ENCODE data around the gene SCN5A.

The SCN5A gene

DNA sequence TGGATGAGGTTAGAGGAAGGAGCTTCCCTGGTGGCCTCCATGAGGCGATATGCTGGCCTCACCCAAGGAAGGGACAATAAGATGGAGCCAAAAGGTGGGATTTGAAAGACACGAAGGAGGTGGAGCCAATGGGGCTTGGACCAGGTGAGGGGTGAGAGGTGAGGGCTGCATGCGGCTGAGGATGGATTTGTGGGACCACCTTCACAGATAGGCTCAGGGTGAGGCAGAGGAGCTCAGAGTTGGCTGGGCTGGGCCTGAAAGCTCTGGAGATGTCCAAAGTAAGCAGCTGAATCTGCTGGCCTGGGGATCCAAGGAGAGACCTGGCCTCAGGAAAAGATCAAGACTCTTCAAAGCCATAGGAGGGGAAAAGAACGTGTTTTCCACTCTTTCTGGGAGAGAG is 103.5 kb downstream of the SCN5A start:
- DNase-seq (ENCODE audit: insufficient read length, low spot score), result no peak
- no peak for TF ChIP-seq POLR2AphosphoS5 (IDR thresholded peaks at IDR 0.05; ENCODE audit: low read depth, low read length)
- no peak for TF ChIP-seq POLR2A (IDR thresholded peaks at IDR 0.05; ENCODE audit: low read depth, low read length)
- no peak for TF ChIP-seq TAF1 (IDR thresholded peaks at IDR 0.05; ENCODE audit: low read depth, low read length)
- TF ChIP-seq POU2F2 (IDR thresholded peaks at IDR 0.05; ENCODE audit: low read depth, low read length), result no peak
- no peak for TF ChIP-seq SPI1 (IDR thresholded peaks at IDR 0.05; ENCODE audit: low read depth, low read length)
- no peak for TF ChIP-seq PAX5 (IDR thresholded peaks at IDR 0.05; ENCODE audit: insufficient read depth, low read length, severe bottlenecking)
- no peak for FAIRE-seq

DNA sequence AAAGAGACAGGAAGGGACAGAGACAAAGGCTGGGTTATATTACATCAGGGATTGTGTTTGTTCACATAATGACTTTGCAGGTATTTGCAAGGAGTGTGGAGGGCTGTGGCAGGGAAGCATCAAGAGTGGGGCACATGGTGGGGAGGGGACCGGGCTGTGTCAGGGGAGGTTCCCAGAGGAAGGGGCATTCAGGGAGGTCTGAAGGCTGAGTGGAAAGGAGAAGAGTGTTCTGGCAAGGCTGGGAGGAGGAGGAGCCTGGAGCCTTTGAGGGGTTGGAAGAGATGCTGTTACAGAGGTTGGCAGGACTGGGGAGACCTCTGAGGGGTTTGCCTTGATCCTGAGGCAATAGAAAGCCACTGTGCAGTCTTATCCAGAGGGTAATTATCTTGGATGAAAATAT is 103.9 kb downstream of the SCN5A start:
- TF ChIP-seq TAF1 (IDR thresholded peaks at IDR 0.05; ENCODE audit: low read depth, low read length) (no peak), POLR2AphosphoS5 (IDR thresholded peaks at IDR 0.05; ENCODE audit: low read depth, low read length) (no peak), PAX5 (IDR thresholded peaks at IDR 0.05; ENCODE audit: insufficient read depth, low read length, severe bottlenecking) (no peak), POLR2A (IDR thresholded peaks at IDR 0.05; ENCODE audit: low read depth, low read length) (no peak)
- DNase-seq (ENCODE audit: insufficient read length, low spot score) (no peak), FAIRE-seq (no peak)

DNA sequence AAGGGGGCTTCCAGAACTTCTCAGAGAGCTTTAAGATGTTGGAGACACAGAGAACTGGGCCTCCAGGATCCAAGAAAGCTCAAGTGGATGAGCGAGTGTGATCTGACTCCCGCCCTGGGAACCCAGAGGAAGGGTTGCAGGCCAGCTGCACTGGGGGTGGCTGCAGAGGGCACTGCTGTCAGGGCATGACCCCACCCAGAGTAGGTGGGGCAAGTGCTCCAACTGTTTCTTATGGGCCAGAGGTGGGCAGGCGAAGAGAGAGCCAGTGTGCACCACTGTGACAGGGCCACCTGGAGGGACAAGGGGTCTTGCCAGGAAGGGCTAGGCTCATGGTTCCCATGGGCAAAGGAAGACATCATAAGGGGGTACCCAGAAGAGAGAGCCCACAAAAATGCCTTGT is 104.6 kb downstream of the SCN5A start:
- FAIRE-seq (no peak), DNase-seq (ENCODE audit: insufficient read length, low spot score) (no peak)

DNA sequence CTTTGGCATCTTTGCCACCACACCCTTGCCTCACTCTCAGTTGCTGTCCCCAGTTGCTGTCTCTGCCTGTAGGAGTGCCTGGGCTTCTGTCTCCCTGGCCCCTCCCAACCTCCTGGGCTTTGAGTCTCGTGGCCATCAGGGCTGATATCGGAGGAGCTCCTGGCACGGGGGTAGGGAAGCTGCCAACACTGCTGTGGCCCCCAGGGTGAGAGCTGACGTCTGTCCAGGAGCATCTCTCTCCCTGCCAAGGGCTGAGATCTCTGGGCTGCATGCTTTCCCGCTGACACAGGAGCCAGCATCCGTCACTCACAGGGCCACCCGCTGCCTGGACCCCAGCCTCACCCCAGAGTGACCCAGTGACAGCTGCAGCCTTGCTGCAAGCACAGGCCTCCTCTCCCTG is 105.9 kb downstream of the SCN5A start:
- no peak for DNase-seq (ENCODE audit: insufficient read length, low spot score)
- no peak for TF ChIP-seq POLR2A (IDR thresholded peaks at IDR 0.05; ENCODE audit: low read depth, low read length)
- TF ChIP-seq PAX5 (IDR thresholded peaks at IDR 0.05; ENCODE audit: insufficient read depth, low read length, severe bottlenecking), result no peak
- TF ChIP-seq SPI1 (IDR thresholded peaks at IDR 0.05; ENCODE audit: low read depth, low read length), result no peak
- no peak for TF ChIP-seq POLR2AphosphoS5 (IDR thresholded peaks at IDR 0.05; ENCODE audit: low read depth, low read length)
- TF ChIP-seq TAF1 (IDR thresholded peaks at IDR 0.05; ENCODE audit: low read depth, low read length), result no peak
- TF ChIP-seq POU2F2 (IDR thresholded peaks at IDR 0.05; ENCODE audit: low read depth, low read length), result no peak
- FAIRE-seq, result no peak

More for the DNA sequence above, 104.6 kb downstream of the SCN5A start:
- TF ChIP-seq POU2F2 (IDR thresholded peaks at IDR 0.05; ENCODE audit: low read depth, low read length) (no peak), PAX5 (IDR thresholded peaks at IDR 0.05; ENCODE audit: insufficient read depth, low read length, severe bottlenecking) (no peak), POLR2A (IDR thresholded peaks at IDR 0.05; ENCODE audit: low read depth, low read length) (no peak), POLR2AphosphoS5 (IDR thresholded peaks at IDR 0.05; ENCODE audit: low read depth, low read length) (no peak), TAF1 (IDR thresholded peaks at IDR 0.05; ENCODE audit: low read depth, low read length) (no peak), SPI1 (IDR thresholded peaks at IDR 0.05; ENCODE audit: low read depth, low read length) (no peak)

DNA sequence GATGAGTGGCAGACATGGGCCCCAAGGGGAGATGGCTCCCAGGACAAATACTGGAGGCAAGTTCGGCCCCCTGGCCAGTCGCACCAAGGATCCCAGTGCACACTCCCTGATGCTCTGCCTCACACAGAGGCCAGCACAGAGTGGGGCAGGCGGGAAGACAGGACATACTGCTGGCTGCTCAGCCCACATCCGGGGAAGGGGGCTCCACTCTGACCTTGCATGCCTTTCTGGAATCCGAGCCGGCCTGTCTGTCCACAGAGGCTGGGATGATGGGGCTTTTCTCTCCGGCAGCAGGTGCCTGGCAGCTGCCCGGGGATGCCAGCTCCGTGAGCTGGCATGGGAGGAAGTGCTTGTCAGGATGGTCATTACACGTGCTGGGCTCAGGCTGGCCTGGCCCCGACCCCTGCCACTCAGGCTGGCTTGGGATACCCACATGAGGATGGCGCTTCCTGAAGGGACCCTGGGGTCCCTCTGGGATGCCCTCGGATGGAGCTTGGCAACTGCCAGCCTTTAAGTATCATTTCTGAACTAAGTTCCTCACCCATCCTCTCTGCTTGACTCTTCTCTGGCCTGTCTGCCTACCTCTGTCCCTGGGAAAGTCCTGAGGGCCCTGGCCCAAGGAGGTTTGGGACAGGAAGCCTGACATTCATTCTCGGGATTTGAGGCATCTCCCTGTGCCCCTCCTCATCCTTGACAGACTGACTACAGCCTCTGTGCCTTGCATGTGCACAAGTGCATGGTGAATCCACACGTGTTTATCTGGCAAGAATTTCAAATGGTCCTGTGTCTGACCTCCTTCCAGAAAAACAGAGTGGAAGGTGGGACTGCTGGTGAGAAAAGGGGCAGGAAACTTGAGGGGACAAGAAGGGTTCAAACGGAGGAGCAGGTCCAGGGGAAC is 106.8 kb downstream of the SCN5A start:
- no peak for DNase-seq (ENCODE audit: insufficient read length, low spot score)
- no peak for FAIRE-seq
- TF ChIP-seq PAX5 (IDR thresholded peaks at IDR 0.05; ENCODE audit: insufficient read depth, low read length, severe bottlenecking) (no peak), POU2F2 (IDR thresholded peaks at IDR 0.05; ENCODE audit: low read depth, low read length) (no peak), SPI1 (IDR thresholded peaks at IDR 0.05; ENCODE audit: low read depth, low read length) (no peak), POLR2A (IDR thresholded peaks at IDR 0.05; ENCODE audit: low read depth, low read length) (no peak)

- TF ChIP-seq SPI1 (IDR thresholded peaks at IDR 0.05; ENCODE audit: low read depth, low read length) (no peak), PAX5 (IDR thresholded peaks at IDR 0.05; ENCODE audit: insufficient read depth, low read length, severe bottlenecking) (no peak), POU2F2 (IDR thresholded peaks at IDR 0.05; ENCODE audit: low read depth, low read length) (no peak), POLR2AphosphoS5 (IDR thresholded peaks at IDR 0.05; ENCODE audit: low read depth, low read length) (no peak), TAF1 (IDR thresholded peaks at IDR 0.05; ENCODE audit: low read depth, low read length) (no peak), POLR2A (IDR thresholded peaks at IDR 0.05; ENCODE audit: low read depth, low read length) (no peak)
- DNase-seq (ENCODE audit: insufficient read length, low spot score) (no peak), FAIRE-seq (no peak)
Measured at GRCh38 chr3:38541806-38542205, 107.7 kb downstream of the SCN5A start.

- FAIRE-seq, result no peak
Measured at GRCh38 chr3:38538773-38539353, 110.6 kb downstream of the SCN5A start.

GRCh38 chr3:38536671-38537070 is 112.8 kb downstream of the SCN5A start:
- no peak for FAIRE-seq
- TF ChIP-seq POLR2A (IDR thresholded peaks at IDR 0.05; ENCODE audit: low read depth, low read length) (no peak), SPI1 (IDR thresholded peaks at IDR 0.05; ENCODE audit: low read depth, low read length) (no peak), POU2F2 (IDR thresholded peaks at IDR 0.05; ENCODE audit: low read depth, low read length) (no peak), POLR2AphosphoS5 (IDR thresholded peaks at IDR 0.05; ENCODE audit: low read depth, low read length) (no peak), TAF1 (IDR thresholded peaks at IDR 0.05; ENCODE audit: low read depth, low read length) (no peak), PAX5 (IDR thresholded peaks at IDR 0.05; ENCODE audit: insufficient read depth, low read length, severe bottlenecking) (no peak)
- no peak for DNase-seq (ENCODE audit: insufficient read length, low spot score)

More at GRCh38 chr3:38538773-38539353, 110.6 kb downstream of the SCN5A start:
- DNase-seq (ENCODE audit: insufficient read length, low spot score), result no peak
- TF ChIP-seq SPI1 (IDR thresholded peaks at IDR 0.05; ENCODE audit: low read depth, low read length), result no peak
- TF ChIP-seq POLR2AphosphoS5 (IDR thresholded peaks at IDR 0.05; ENCODE audit: low read depth, low read length), result no peak
- TF ChIP-seq POU2F2 (IDR thresholded peaks at IDR 0.05; ENCODE audit: low read depth, low read length), result no peak
- no peak for TF ChIP-seq PAX5 (IDR thresholded peaks at IDR 0.05; ENCODE audit: insufficient read depth, low read length, severe bottlenecking)
- no peak for TF ChIP-seq TAF1 (IDR thresholded peaks at IDR 0.05; ENCODE audit: low read depth, low read length)
- TF ChIP-seq POLR2A (IDR thresholded peaks at IDR 0.05; ENCODE audit: low read depth, low read length), result no peak

DNA sequence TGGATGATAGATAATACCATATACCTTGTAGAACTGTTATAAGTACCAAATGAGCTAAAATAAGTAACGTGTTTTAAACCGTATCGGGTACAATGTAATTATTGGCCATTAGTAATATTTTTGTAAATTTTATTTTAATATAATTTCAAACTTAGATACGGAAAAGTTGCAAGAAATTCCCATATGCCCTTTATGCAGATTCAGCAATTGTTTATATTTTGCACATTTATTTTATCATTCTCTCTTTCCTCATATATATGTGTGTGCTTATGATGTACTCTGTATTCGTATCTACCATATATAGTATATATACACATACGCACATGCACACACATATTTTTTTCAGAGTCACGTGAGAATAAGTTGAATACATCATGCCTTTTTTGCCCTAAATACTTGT is 114.9 kb downstream of the SCN5A start:
- DNase-seq (ENCODE audit: insufficient read length, low spot score) (no peak), FAIRE-seq (no peak)

More for the DNA sequence above, 114.9 kb downstream of the SCN5A start:
- TF ChIP-seq TAF1 (IDR thresholded peaks at IDR 0.05; ENCODE audit: low read depth, low read length), result no peak
- TF ChIP-seq POLR2A (IDR thresholded peaks at IDR 0.05; ENCODE audit: low read depth, low read length), result no peak
- no peak for TF ChIP-seq POLR2AphosphoS5 (IDR thresholded peaks at IDR 0.05; ENCODE audit: low read depth, low read length)
- no peak for TF ChIP-seq SPI1 (IDR thresholded peaks at IDR 0.05; ENCODE audit: low read depth, low read length)
- no peak for TF ChIP-seq PAX5 (IDR thresholded peaks at IDR 0.05; ENCODE audit: insufficient read depth, low read length, severe bottlenecking)
- no peak for TF ChIP-seq POU2F2 (IDR thresholded peaks at IDR 0.05; ENCODE audit: low read depth, low read length)

All from GM12891 (cell line).